Neural cell (in vitro differentiated cells): ENCODE data around the gene FBXO21. TPM values are rescaled to one million over a fixed set of nuclear protein-coding genes. Genes with fewer than 3 reads are reported as not detected.

Source experiments
- H2AFZ ChIP-seq: fragments of 200-600, 300-800 bp; sonication (generic), shearing (Covaris generic); 2 replicates; pipeline ENCODE4 v1.6.0; 2014; ENCODE audit warnings: low read depth, mild to moderate bottlenecking, antibody characterized with exemption, low read length, moderate library complexity
- H3F3A ChIP-seq: fragments of 200-600 bp; shearing (Covaris generic); 2 replicates; pipeline ENCODE4 v1.6.1; 2016; ENCODE audit warnings: mild to moderate bottlenecking, moderate library complexity, mixed read lengths, antibody characterized with exemption, low read length; ENCODE audit not compliant: insufficient read depth, poor library complexity, severe bottlenecking
- H3K27ac ChIP-seq: fragments of 200-600, 300-800 bp; sonication (generic), shearing (Covaris generic); 2 replicates; pipeline ENCODE4 v1.5.1; 2014; ENCODE audit warnings: mild to moderate bottlenecking, low read length, moderate library complexity
- H3K27me3 ChIP-seq: fragments of 300-800, 200-600 bp; sonication (generic), shearing (Covaris generic); 2 replicates; pipeline ENCODE4 v1.6.0; 2014; ENCODE audit warnings: mild to moderate bottlenecking, low read depth, low read length, moderate library complexity; ENCODE audit not compliant: insufficient read depth
- H3K36me3 ChIP-seq: fragments of 300-800, 200-600 bp; sonication (generic), shearing (Covaris generic); 2 replicates; pipeline ENCODE4 v1.5.1; 2014; ENCODE audit warnings: mild to moderate bottlenecking, antibody characterized with exemption, low read length, moderate library complexity; ENCODE audit not compliant: insufficient read depth
- H3K4me2 ChIP-seq: fragments of 300-800, 200-600 bp; sonication (generic), shearing (Covaris generic); 2 replicates; pipeline ENCODE4 v1.6.0; 2014; ENCODE audit warnings: mild to moderate bottlenecking, low read length
- H3K4me3 ChIP-seq: fragments of 300-800, 200-600 bp; sonication (generic), shearing (Covaris generic); 2 replicates; pipeline ENCODE4 v1.5.1; 2014; ENCODE audit warnings: mild to moderate bottlenecking, low read length, moderate library complexity
- H3K79me2 ChIP-seq: fragments of 200-600 bp; shearing (Covaris generic); replicated peaks from 2 replicates; pipeline ENCODE4 v1.6.0; 2014; ENCODE audit warnings: mild to moderate bottlenecking, low read length, moderate library complexity; ENCODE audit not compliant: insufficient read depth
- H3K9ac ChIP-seq: fragments of 300-800, 200-600 bp; sonication (generic), shearing (Covaris generic); 2 replicates; pipeline ENCODE4 v1.6.1; 2016; ENCODE audit warnings: mild to moderate bottlenecking, low read length, mixed read lengths
- H3K9me2 ChIP-seq: fragments of 200-600 bp; shearing (Covaris generic); 2 replicates; pipeline ENCODE4 v1.6.1; 2016; ENCODE audit warnings: mild to moderate bottlenecking, low read length, mixed read lengths; ENCODE audit not compliant: insufficient read depth
- H3K9me3 ChIP-seq: fragments of 200-600, 300-800 bp; sonication (generic), shearing (Covaris generic); 2 replicates; pipeline ENCODE4 v1.6.1; 2016; ENCODE audit warnings: mild to moderate bottlenecking, mixed run types, low read length, moderate library complexity, mixed read lengths
- H4K20me1 ChIP-seq: fragments of 200-600 bp; shearing (Covaris generic); 2 replicates; pipeline ENCODE4 v1.6.1; 2016; ENCODE audit warnings: mild to moderate bottlenecking, mixed run types; ENCODE audit not compliant: insufficient read depth
- EP300 ChIP-seq: fragments of 450-650 bp; conservative IDR thresholded peaks from 2 replicates; pipeline ENCODE4 v1.6.1; 2014; ENCODE audit warnings: antibody characterized with exemption, mild to moderate bottlenecking, moderate library complexity; ENCODE audit not compliant: poor library complexity, severe bottlenecking
- EZH2 ChIP-seq: fragments of 200-600, 300-800 bp; shearing (Covaris generic), sonication (generic); IDR thresholded peaks from 2 replicates; pipeline ENCODE4 v1.6.1; 2014; ENCODE audit warnings: antibody characterized with exemption, low read length, borderline replicate concordance, mild to moderate bottlenecking; ENCODE audit not compliant: insufficient read depth, poor library complexity, severe bottlenecking
- MXI1 ChIP-seq: fragments of 450-650 bp; conservative IDR thresholded peaks from 2 replicates; pipeline ENCODE4 v1.6.1; 2014; ENCODE audit warnings: antibody characterized with exemption, mild to moderate bottlenecking; ENCODE audit not compliant: poor library complexity, severe bottlenecking
- POLR2AphosphoS5 ChIP-seq: IDR thresholded peaks from 2 replicates; pipeline ENCODE4 v1.6.1; 2012
- RAD21 ChIP-seq: fragments of 450-650 bp; conservative IDR thresholded peaks from 2 replicates; pipeline ENCODE4 v1.6.1; 2014; ENCODE audit warnings: antibody characterized with exemption, mild to moderate bottlenecking, moderate library complexity
- REST ChIP-seq: IDR thresholded peaks from 2 replicates; pipeline ENCODE4 v1.6.1; 2012; ENCODE audit warnings: borderline replicate concordance
- SMC3 ChIP-seq: fragments of 450-650 bp; conservative IDR thresholded peaks from 2 replicates; pipeline ENCODE4 v1.6.1; 2014; ENCODE audit warnings: antibody characterized with exemption, mild to moderate bottlenecking, moderate library complexity; ENCODE audit not compliant: poor library complexity
- TAF1 ChIP-seq: IDR thresholded peaks from 2 replicates; pipeline ENCODE4 v1.6.1; 2012; ENCODE audit warnings: low read depth
- polyA plus RNA-seq: library from polyadenylated mRNA; depleted of rRNA; stranded (reverse); fragments of >200 nt; gene quantifications from 2 replicates; pipeline ENCODE4 v1.2.3, GENCODE V29; 2014
- TF ChIP-seq, protein P1 (sequence below): fragments of 450-650 bp; IDR thresholded peaks from 2 replicates; pipeline ENCODE4 v1.5.1; 2014; ENCODE audit warnings: antibody characterized with exemption, mild to moderate bottlenecking, moderate library complexity; ENCODE audit not compliant: poor library complexity, severe bottlenecking

FBXO21 gene
- polyA plus RNA-seq, 1 donor from 2014 or later: 127 TPM

GRCh38 chr12:117092886-117093285 lies 97.4 kb downstream of the FBXO21 start:
- Histone ChIP-seq H3K27me3 (peaks cover 11% of the 10 kb centered on the region), H3K9me3 (peaks cover 9% of the 10 kb centered on the region), H3K9me2 (no peaks in the 10 kb centered on the region), H3K27ac (no peak overlapping the region), H3K36me3 (no peaks in the 10 kb centered on the region), H3F3A (no peaks in the 10 kb centered on the region), H2AFZ (no peak overlapping the region), H3K4me2 (no peak overlapping the region), H4K20me1 (no peaks in the 10 kb centered on the region), H3K9ac (no peak overlapping the region), H3K4me3 (no peak overlapping the region), H3K79me2 (no peaks in the 10 kb centered on the region)
- TF ChIP-seq, protein P1, sequence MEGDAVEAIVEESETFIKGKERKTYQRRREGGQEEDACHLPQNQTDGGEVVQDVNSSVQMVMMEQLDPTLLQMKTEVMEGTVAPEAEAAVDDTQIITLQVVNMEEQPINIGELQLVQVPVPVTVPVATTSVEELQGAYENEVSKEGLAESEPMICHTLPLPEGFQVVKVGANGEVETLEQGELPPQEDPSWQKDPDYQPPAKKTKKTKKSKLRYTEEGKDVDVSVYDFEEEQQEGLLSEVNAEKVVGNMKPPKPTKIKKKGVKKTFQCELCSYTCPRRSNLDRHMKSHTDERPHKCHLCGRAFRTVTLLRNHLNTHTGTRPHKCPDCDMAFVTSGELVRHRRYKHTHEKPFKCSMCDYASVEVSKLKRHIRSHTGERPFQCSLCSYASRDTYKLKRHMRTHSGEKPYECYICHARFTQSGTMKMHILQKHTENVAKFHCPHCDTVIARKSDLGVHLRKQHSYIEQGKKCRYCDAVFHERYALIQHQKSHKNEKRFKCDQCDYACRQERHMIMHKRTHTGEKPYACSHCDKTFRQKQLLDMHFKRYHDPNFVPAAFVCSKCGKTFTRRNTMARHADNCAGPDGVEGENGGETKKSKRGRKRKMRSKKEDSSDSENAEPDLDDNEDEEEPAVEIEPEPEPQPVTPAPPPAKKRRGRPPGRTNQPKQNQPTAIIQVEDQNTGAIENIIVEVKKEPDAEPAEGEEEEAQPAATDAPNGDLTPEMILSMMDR: no peak
- TF ChIP-seq POLR2AphosphoS5 (no peak), SMC3 (no peak), EP300 (no peak), TAF1 (no peak)

- Histone ChIP-seq H3K79me2 (no peaks in the 10 kb centered on the region), H2AFZ (no peak overlapping the region), H3K27me3 (peaks cover 7% of the 10 kb centered on the region), H3K9me3 (peaks cover 9% of the 10 kb centered on the region), H3K9me2 (no peaks in the 10 kb centered on the region), H3F3A (no peaks in the 10 kb centered on the region), H4K20me1 (no peaks in the 10 kb centered on the region), H3K36me3 (no peaks in the 10 kb centered on the region), H3K9ac (no peak overlapping the region), H3K4me3 (no peak overlapping the region), H3K4me2 (no peak overlapping the region), H3K27ac (no peak overlapping the region)
- TF ChIP-seq TAF1 (no peak), MXI1 (no peak), REST (no peak), POLR2AphosphoS5 (no peak), SMC3 (no peak), EP300 (no peak), RAD21 (no peak), EZH2 (no peak)
- TF ChIP-seq, protein P1: no peak
Observed at GRCh38 chr12:117092511-117092780, 97.8 kb downstream of the FBXO21 start.

Other genes with a start within 250 kb of the FBXO21 start
- 0.42 and 2.9 TPM in 2 replicates for gene TESC, start 91.1 kb downstream of the FBXO21 start, polyA plus RNA-seq
- 0.04 TPM in 1 of 2 replicates, not detected in the other for gene NOS1, start 171.2 kb upstream of the FBXO21 start, polyA plus RNA-seq